ENCODE data around the gene DQX1.

DNA sequence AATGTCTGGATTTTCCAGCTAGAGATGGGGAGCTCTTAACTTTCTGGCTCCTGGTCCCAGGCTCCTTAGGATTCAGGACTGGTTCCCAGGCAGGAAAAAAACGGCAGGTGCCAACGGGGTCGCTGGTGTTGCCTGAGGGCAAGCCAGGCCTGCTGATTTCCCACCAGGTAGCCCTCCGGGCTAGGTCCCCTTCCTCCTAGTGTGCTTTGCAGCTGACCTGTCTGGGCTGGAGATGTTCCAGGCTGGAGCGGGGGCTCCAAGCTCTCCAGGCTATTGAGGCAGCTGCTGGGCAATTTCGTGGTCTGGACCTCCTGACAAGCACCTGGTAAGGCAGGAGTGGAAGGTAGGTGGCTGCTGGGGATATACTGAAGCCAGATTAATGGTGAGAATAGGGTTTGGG lies 51.5 kb downstream of the DQX1 start:
- TF ChIP-seq POLR2AphosphoS5 (IDR thresholded peaks at IDR 0.05; ENCODE audit: low read depth, low read length) (no peak), KDM1A (IDR thresholded peaks at IDR 0.05; ENCODE audit: borderline replicate concordance, low read length) (no peak), MAX (IDR thresholded peaks at IDR 0.05) (no peak), POLR2A (IDR thresholded peaks at IDR 0.05; ENCODE audit: control extremely low read depth in 1 of 2, low read depth in 2 of 2, low read length in 2 of 2) (no peak)
